Peyer's patch (tissue), 4 donors: ENCODE data around the gene TUBAL3. TPM values are rescaled to one million over a fixed set of nuclear protein-coding genes. Genes with fewer than 3 reads are reported as not detected.
"Not testable (repeated sequence)": the region's sequence is repeated elsewhere in the genome, so short reads cannot be mapped to it uniquely, and the experiment has no call there.

Source experiments
- DNase-seq, 3 donors: peaks; one replicate each; pipeline ENCODE4 v3.0.0-alpha.2; 2017 to 2019
- H3K27ac ChIP-seq, 4 donors: fragments of 200-600 bp; sonication (generic); one replicate each; pipeline ENCODE4 v1.5.1; 2016 to 2019
- H3K27me3 ChIP-seq, 2 donors: fragments of 200-600 bp; sonication (generic); one replicate each; pipeline ENCODE4 v1.5.1; 2019
- H3K36me3 ChIP-seq, 3 donors: fragments of 200-600 bp; sonication (generic); one replicate each; pipeline ENCODE4 v1.5.1; 2016 to 2019
- H3K4me1 ChIP-seq, 4 donors: fragments of 200-600 bp; sonication (generic); one replicate each; pipeline ENCODE4 v1.5.1; 2016 to 2019
- H3K4me3 ChIP-seq, 4 donors: fragments of 200-600 bp; sonication (generic); 1 replicate in 3 of 4; 2 replicates in 1 of 4; pipeline ENCODE4 v1.5.1; 2016 to 2019; ENCODE audit warnings: mild to moderate bottlenecking in 1 of 4
- H3K9me3 ChIP-seq, 4 donors: fragments of 200-600 bp; sonication (generic); one replicate each; pipeline ENCODE4 v1.5.1; 2016 to 2019; ENCODE audit warnings: mild to moderate bottlenecking in 1 of 4
- CTCF ChIP-seq, 6 experiments: fragments of 450-650 bp in 4 of 6; fragments of 200-600 bp in 2 of 6; sonication (generic) in 1 of 6; IDR thresholded peaks; one replicate each; pipeline ENCODE4 v1.5.1; 2017 to 2019; ENCODE audit warnings: antibody characterized with exemption in 6 of 6, mild to moderate bottlenecking in 3 of 6, moderate library complexity in 1 of 6
- POLR2A ChIP-seq, 2 donors: fragments of 450-650 bp; IDR thresholded peaks; one replicate each; pipeline ENCODE4 v1.5.1; 2017; ENCODE audit warnings: antibody characterized with exemption in 2 of 2, mild to moderate bottlenecking in 2 of 2, moderate library complexity in 2 of 2
- total RNA-seq, 4 donors: library from RNA; depleted of rRNA; stranded (reverse); fragments of >200 nt; gene quantifications; one replicate each; pipeline ENCODE4 v1.1.0, GENCODE V29; 2016

The TUBAL3 gene
- total RNA-seq, 4 donors from 2014 or later = 3.3 to 95.4 (median 74.2) TPM

DNA sequence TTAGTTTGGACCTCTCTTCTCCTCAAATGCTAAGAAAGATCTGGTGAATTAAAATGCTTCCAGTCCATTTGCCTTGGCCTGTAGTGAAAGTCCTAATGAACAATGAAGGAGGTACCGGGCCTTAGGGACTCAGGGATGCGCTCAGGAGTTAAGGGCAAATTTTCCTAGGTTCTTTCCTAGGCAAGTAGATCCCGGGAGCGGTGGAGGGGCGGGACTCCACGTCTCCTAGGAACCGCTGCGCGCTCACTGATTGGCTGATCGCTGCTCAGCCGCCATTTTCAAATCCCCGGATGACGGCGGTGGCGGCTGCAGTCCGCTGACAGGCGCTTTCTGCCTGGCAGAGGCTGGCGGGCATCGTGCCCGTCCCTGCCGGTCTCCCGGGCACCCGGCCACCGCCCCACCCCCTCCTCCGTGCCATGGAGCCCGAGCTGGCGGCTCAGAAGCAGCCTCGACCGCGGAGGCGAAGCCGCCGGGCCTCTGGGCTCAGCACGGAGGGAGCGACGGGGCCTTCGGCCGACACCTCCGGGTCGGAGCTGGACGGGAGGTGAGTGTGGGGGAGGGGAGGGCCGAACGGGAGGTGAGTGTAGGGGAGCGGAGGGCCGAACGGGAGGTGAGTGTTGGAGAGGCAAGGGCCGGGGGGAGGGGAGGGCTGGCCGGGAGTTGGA is 7.8 kb upstream of the TUBAL3 start, which contains the start of gene NET1:
TSS of gene NET1 (plus strand) at position 281 of the 665 bp plus-strand sequence. CDS start at position 417, 136 bp downstream.
- DNase-seq = peak; percentile 52 to 95 (median 90)
- Histone ChIP-seq H3K36me3 (no peaks in the 10 kb centered on the region), H3K27me3 (no peaks in the 10 kb centered on the region), H3K9me3 (peaks cover 0 to 2% (median 0%) of the 10 kb centered on the region in 4 donors), H3K27ac (peak within 1 kb of the TSS; percentile 33 to 54 (median 42)), H3K4me3 (peak within 1 kb of the TSS; percentile 56 to 89 (median 68)), H3K4me1 (no peaks in the 10 kb centered on the region)
- TF ChIP-seq POLR2A (IDR thresholded peaks at IDR 0.05) (peak in 1 of 2 donors; percentile 36), CTCF (IDR thresholded peaks at IDR 0.05) (no peak)

- H3K27me3 ChIP-seq = no peaks in the 10 kb centered on the region
- TF ChIP-seq CTCF (IDR thresholded peaks at IDR 0.05) (no peak), POLR2A (IDR thresholded peaks at IDR 0.05) (no peak)
- peak overlapping the region; percentile 56 to 89 (median 68) for H3K4me3 ChIP-seq
- peak overlapping the region in 1 of 4 donors; percentile 54 for H3K27ac ChIP-seq
- H3K36me3 ChIP-seq = no peaks in the 10 kb centered on the region
- H3K4me1 ChIP-seq = no peaks in the 10 kb centered on the region
- DNase-seq = no peak
- no peaks in the 10 kb centered on the region for H3K9me3 ChIP-seq
These were observed 7.3 kb upstream of the TUBAL3 start for GRCh38 chr10:5411941-5412276.

GRCh38 chr10:5410787-5411186 is 6.2 kb upstream of the TUBAL3 start:
- H3K27ac ChIP-seq, H3K4me3 ChIP-seq, H3K4me1 ChIP-seq, H3K27me3 ChIP-seq, H3K36me3 ChIP-seq, H3K9me3 ChIP-seq, DNase-seq: not testable (repeated sequence)

- Histone ChIP-seq H3K4me3 (no peak overlapping the region), H3K4me1 (no peaks in the 10 kb centered on the region), H3K36me3 (no peaks in the 10 kb centered on the region), H3K9me3 (no peaks in the 10 kb centered on the region), H3K27me3 (no peaks in the 10 kb centered on the region), H3K27ac (peak overlapping the region in 1 of 4 donors; percentile 20)
- no peak for DNase-seq
- TF ChIP-seq CTCF (IDR thresholded peaks at IDR 0.05) (no peak), POLR2A (IDR thresholded peaks at IDR 0.05) (no peak)
These were observed 2.3 kb upstream of the TUBAL3 start for GRCh38 chr10:5406918-5407317.

GRCh38 chr10:5402798-5403197 is 1.8 kb downstream of the TUBAL3 start:
- Histone ChIP-seq H3K4me3 (peak overlapping the region in 2 of 4 donors; percentile 48 to 52), H3K9me3 (no peaks in the 10 kb centered on the region), H3K36me3 (peaks cover 0 to 6% (median 0%) of the 10 kb centered on the region in 3 donors), H3K27ac (peak overlapping the region in 3 of 4 donors; percentile 38 to 82 (median 68)), H3K4me1 (no peaks in the 10 kb centered on the region), H3K27me3 (no peaks in the 10 kb centered on the region)
- DNase-seq = peak in 2 of 3 donors; percentile 56 to 76
- TF ChIP-seq POLR2A (IDR thresholded peaks at IDR 0.05) (peak; percentile 18 to 20), CTCF (IDR thresholded peaks at IDR 0.05) (no peak)

DNA sequence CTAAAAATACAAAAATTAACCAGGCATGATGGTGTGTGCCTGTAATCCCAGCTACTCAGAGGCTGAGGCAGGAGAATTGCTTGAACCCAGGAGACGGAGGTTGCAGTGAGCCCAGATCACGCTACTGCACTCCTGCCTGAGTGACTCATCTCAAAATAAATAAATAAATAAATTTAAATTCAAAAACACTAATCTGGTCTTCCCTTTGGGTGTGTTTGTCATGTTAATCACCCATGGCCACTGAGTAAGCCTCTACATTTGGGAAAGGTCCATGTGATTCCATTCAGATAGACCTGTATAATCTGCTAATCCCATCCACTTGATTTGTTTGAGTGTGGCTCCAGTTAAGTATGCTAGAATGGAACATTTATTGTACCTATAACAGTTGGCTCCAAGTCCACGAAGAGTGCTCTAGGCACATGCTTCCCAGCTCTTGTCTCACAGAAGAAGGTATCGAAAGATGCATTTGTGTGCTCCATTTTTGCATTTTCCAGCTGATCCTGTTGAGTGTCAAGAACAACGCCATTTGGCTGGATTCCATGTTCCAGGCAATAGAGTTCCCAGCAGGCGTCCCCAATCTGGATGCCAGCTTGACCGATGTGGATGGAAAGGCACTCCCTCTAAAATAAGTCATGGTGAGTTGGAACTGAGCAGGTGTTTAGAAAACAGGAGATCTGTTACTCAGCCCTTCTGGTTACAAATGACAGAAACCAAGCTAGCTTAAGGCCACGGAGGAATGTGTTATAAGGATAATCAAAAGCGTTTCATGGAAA is 4.0 kb downstream of the TUBAL3 start:
- H3K27me3 ChIP-seq = no peaks in the 10 kb centered on the region

More for the DNA sequence above, 4.0 kb downstream of the TUBAL3 start:
- Histone ChIP-seq H3K9me3 (no peaks in the 10 kb centered on the region), H3K4me3 (no peak overlapping the region), H3K27ac (no peak overlapping the region), H3K36me3 (peaks cover 0 to 6% (median 0%) of the 10 kb centered on the region in 3 donors), H3K4me1 (no peaks in the 10 kb centered on the region)
- TF ChIP-seq CTCF (IDR thresholded peaks at IDR 0.05) (no peak), POLR2A (IDR thresholded peaks at IDR 0.05) (no peak)
- DNase-seq = no peak
